ENCODE data around the gene TNP2. TPM values are rescaled to one million over a fixed set of nuclear protein-coding genes. Genes with fewer than 3 reads are reported as not detected.
A peak's percentile ranks its signal among the peaks of the same experiment; 100 is the strongest.

TNP2 gene
- total and polyA plus RNA-seq, 9 of the 15 experiments (the other 6 are each of a cell fraction or from before 2014, with no cell fraction given), result not detected

DNA sequence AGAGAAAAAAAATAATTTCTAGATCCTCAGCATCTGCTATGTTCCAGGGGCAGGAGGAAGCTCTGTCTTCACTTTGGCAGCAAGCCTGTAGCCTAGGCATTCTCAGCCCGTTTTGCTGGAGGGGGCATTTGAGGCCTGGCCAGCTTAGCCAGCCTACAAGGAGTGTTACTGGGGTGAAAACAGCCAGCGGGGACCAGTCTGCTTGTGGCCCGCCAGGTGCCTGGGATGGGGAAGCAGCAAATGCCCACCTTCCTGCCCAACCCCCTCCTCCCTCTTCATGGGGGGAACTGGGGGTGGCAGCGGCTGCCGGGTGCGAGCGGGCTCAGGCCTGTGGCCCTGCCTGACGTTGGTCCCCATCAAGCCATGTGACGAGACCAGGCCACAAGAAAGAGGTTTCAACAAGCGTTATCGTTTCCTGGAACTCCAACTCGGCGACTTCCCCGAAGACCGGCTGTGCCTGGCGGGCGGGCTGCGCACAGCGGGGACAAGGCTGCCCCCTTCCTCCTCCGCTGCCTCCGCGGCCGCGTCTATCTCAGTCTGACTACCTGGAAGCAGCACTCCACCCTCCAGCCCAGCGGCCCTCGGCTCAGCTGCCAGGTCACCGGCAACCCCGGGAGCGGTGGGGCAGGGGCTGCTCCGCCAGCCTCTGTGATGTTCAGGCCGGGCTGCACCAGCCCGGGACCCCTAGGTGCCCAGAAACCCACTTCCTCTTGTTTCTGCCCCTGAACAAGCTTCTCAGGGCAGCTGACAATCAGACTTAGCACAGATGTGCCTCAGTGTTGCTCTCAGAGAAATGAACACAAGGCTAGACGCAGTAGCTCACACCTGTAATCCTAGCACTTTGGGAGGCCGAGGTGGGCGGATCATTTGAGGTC, 36.0 kb downstream of the TNP2 start (continued):
- peak; percentile 80 to 84 for TF ChIP-seq NRF1 (conservative IDR thresholded peaks at IDR 0.05 in 1 of 2, IDR thresholded peaks at IDR 0.05 in 1 of 2)
- no peak for TF ChIP-seq E2F5 (CRISPR knock-in tag; IDR thresholded peaks at IDR 0.05)
- 0 out of 2 replicates have a peak, but pooled peaks have one; percentile 8 for TF ChIP-seq EHMT2 (IDR thresholded peaks at IDR 0.05)

DNA sequence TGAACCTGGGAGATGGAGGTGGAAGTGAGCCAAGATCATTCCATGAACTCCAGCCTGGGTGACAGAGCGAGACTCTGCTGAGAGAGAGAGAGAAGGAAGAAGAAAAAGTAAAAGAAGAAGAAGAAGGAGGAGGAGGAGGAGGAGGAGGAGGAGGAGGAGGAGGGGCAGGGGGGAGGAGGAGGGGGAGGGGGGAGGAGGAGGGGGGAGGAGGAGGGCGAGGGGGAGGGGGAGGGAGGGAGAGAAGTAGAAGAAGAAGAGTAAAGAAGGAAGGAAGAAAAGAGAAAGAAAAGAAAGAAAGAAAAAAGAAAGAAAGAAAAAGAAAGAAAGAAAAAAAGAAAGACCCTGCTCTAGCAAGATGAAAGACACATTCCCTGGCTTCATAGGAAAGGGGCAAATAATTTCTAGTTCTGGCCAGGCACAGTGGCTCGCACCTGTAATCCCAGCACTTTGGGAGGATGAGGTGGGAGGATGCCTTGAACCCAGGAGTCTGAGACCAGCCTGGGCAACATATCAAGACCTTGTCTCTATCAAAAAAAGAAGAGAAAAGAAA, 36.7 kb downstream of the TNP2 start:
- H3K9ac ChIP-seq (ENCODE audit: insufficient read depth in 1 of 2, low read depth in 2 of 2, low read length in 2 of 2), result peak overlapping the region in 1 of 2 experiments; percentile 58; a peak in 3 of 4 replicates
- peaks cover 37 to 46% of the 10 kb centered on the region in 2 experiments for H3K4me1 ChIP-seq (replicated peaks in 1 of 2; ENCODE audit: control insufficient read depth in 2 of 2, insufficient read depth in 2 of 2, low read length in 2 of 2)
- ATAC-seq, result no peak
- POLR2A ChIA-PET, result interaction anchor here (0.6 to 2.5 kb wide), 3 partner anchors 14 to 22 kb away, joined by 3 to 8 read pairs (median 3); no protein-coding TSS in a partner anchor
- H3K79me2 ChIP-seq (ENCODE audit: control insufficient read depth, insufficient read depth, low read length), result no peaks in the 10 kb centered on the region
- no peak for FAIRE-seq
- CTCF ChIA-PET (ENCODE audit: low intra/inter-chr PET ratio), result interaction anchor here (1.2 kb wide), 1 partner anchor 130 kb away, joined by 3 read pairs; no protein-coding TSS in a partner anchor
- no peaks in the 10 kb centered on the region for H3K9me1 ChIP-seq (ENCODE audit: control insufficient read depth, insufficient read depth, low read length)
- H4K20me1 ChIP-seq (replicated peaks; ENCODE audit: control insufficient read depth, insufficient read depth, low read length), result no peaks in the 10 kb centered on the region
- WGBS (ENCODE audit: insufficient coverage, low coverage, missing lambda C conversion rate), result 46% methylated on average over 2 of the region's 3 CpGs
- peak overlapping the region; percentile 73 for H3K4me2 ChIP-seq (ENCODE audit: insufficient read depth, low read length)
- peak overlapping the region; percentile 95 for H3K27ac ChIP-seq (ENCODE audit: extremely low read depth, low read depth, low read length)
- no TSS peak for BruUV-seq (replicated peaks)
- H2AFZ ChIP-seq (ENCODE audit: low read depth, low read length), result peak overlapping the region; percentile 90; the same call in 1 of the 2 replicates
- intact Hi-C loops (cut with micrococcal nuclease) (no loop called here), in situ Hi-C loops (cut with MboI) (no loop called here)
- H3K27me3 ChIP-seq (ENCODE audit: control insufficient read depth in 2 of 2, insufficient read depth in 2 of 2, low read length in 2 of 2), result no peaks in the 10 kb centered on the region
- DNase-seq (ENCODE audit: extremely low read depth in 1 of 4, low spot score in 3 of 4), result no peak
- H3K9me3 ChIP-seq (replicated peaks; ENCODE audit: control insufficient read depth, insufficient read depth, low read depth, low read length), result no peaks in the 10 kb centered on the region
- H3K4me3 ChIP-seq, result no peak overlapping the region
- no peaks in the 10 kb centered on the region for H3K36me3 ChIP-seq (ENCODE audit: control insufficient read depth, insufficient read depth, low read length)
- TF ChIP-seq ZNF324 (CRISPR knock-in tag; IDR thresholded peaks at IDR 0.05) (no peak), NFE2L1 (tag; IDR thresholded peaks at IDR 0.05; ENCODE audit: borderline replicate concordance, low read depth) (no peak), HNRNPK (IDR thresholded peaks at IDR 0.05; ENCODE audit: low read depth, low read length, poor library complexity, severe bottlenecking) (peak; percentile 79), HLTF (IDR thresholded peaks at IDR 0.05) (no peak), ZNF436 (CRISPR knock-in tag; IDR thresholded peaks at IDR 0.05) (no peak), EHMT2 (IDR thresholded peaks at IDR 0.05) (no peak), ARNT (IDR thresholded peaks at IDR 0.05) (0 out of 4 replicates have a peak, but pooled peaks of 1 of the 2 experiments have one; percentile 17), RBM17 (IDR thresholded peaks at IDR 0.05; ENCODE audit: borderline replicate concordance, low read depth, low read length) (no peak), TFAP4 (CRISPR knock-in tag; IDR thresholded peaks at IDR 0.05; ENCODE audit: borderline replicate concordance) (no peak), RAD51 (IDR thresholded peaks at IDR 0.05; ENCODE audit: borderline replicate concordance, low read depth) (no peak)
- TF ChIP-seq, protein P1, sequence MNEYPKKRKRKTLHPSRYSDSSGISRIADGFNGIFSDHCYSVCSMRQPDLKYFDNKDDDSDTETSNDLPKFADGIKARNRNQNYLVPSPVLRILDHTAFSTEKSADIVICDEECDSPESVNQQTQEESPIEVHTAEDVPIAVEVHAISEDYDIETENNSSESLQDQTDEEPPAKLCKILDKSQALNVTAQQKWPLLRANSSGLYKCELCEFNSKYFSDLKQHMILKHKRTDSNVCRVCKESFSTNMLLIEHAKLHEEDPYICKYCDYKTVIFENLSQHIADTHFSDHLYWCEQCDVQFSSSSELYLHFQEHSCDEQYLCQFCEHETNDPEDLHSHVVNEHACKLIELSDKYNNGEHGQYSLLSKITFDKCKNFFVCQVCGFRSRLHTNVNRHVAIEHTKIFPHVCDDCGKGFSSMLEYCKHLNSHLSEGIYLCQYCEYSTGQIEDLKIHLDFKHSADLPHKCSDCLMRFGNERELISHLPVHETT (CRISPR knock-in tag; conservative IDR thresholded peaks at IDR 0.05 in 1 of 2, IDR thresholded peaks at IDR 0.05 in 1 of 2), result no peak
- TF ChIP-seq, protein P2, sequence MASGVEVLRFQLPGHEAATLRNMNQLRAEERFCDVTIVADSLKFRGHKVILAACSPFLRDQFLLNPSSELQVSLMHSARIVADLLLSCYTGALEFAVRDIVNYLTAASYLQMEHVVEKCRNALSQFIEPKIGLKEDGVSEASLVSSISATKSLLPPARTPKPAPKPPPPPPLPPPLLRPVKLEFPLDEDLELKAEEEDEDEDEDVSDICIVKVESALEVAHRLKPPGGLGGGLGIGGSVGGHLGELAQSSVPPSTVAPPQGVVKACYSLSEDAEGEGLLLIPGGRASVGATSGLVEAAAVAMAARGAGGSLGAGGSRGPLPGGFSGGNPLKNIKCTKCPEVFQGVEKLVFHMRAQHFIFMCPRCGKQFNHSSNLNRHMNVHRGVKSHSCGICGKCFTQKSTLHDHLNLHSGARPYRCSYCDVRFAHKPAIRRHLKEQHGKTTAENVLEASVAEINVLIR (CRISPR knock-in tag; IDR thresholded peaks at IDR 0.05), result no peak

Measured in K562 (cell line).